Uterus (tissue), 4 donors: ENCODE data around the gene PTPRE. TPM values are rescaled to one million over a fixed set of nuclear protein-coding genes. Genes with fewer than 3 reads are reported as not detected.

Experiments used
- DNase-seq, 2 donors: peaks; one replicate each; pipeline ENCODE4 v3.0.0-alpha.2; 2019 to 2020
- H3K27ac ChIP-seq, 2 donors: fragments of 200-600 bp; sonication (generic); 1 replicate in 1 of 2; 2 replicates in 1 of 2; pipeline ENCODE4 v1.5.1; 2016 to 2018
- H3K27me3 ChIP-seq, 2 donors: fragments of 200-600 bp; sonication (generic); one replicate each; pipeline ENCODE4 v1.5.1; 2018 to 2019; ENCODE audit warnings: control low read depth in 1 of 2
- H3K36me3 ChIP-seq, 2 donors: fragments of 200-600 bp; sonication (generic); one replicate each; pipeline ENCODE4 v1.5.1; 2019; ENCODE audit warnings: control low read depth in 1 of 2
- H3K4me1 ChIP-seq, 2 donors: fragments of 200-600 bp; sonication (generic); one replicate each; pipeline ENCODE4 v1.5.1; 2018 to 2019; ENCODE audit warnings: control low read depth in 1 of 2
- H3K4me3 ChIP-seq, 2 donors: fragments of 200-600 bp; sonication (generic); 1 replicate in 1 of 2; 2 replicates in 1 of 2; pipeline ENCODE4 v1.5.1; 2018 to 2019; ENCODE audit warnings: mild to moderate bottlenecking in 1 of 2
- H3K9me3 ChIP-seq, 2 donors: fragments of 200-600 bp; sonication (generic); one replicate each; pipeline ENCODE4 v1.5.1; 2019; ENCODE audit warnings: control low read depth in 1 of 2
- CTCF ChIP-seq, 4 experiments: fragments of 200-600 bp in 2 of 4; fragments of 450-650 bp in 2 of 4; sonication (generic) in 2 of 4; IDR thresholded peaks; one replicate each; pipeline ENCODE4 v1.5.1; 2016 to 2019; ENCODE audit warnings: antibody characterized with exemption in 4 of 4, mild to moderate bottlenecking in 2 of 4, moderate library complexity in 1 of 4
- POLR2A ChIP-seq, 2 donors: fragments of 450-650 bp; IDR thresholded peaks; one replicate each; pipeline ENCODE4 v1.6.1; 2016; ENCODE audit warnings: antibody characterized with exemption in 2 of 2, mild to moderate bottlenecking in 1 of 2, moderate library complexity in 1 of 2
- intact Hi-C: fragments of 100-400 bp; cut with DNase I; formaldehyde crosslinking; loops from one replicate; pipeline ENCODE4 v1.15.1; 2023; ENCODE audit warnings: low total_unique reads
- total RNA-seq, 4 donors: library from RNA; depleted of rRNA in 3 of 4; stranded (reverse); fragments of >200 nt in 3 of 4; gene quantifications; one replicate each; pipeline versions ENCODE4 v1.1.0 to v1.2.4, GENCODE V29; 2014 to 2023
- donor health status: DM: yes; HTN: yes; CAD: no.

Gene PTPRE
- total RNA-seq, 4 donors from 2014 or later: 9.4 to 18.9 (median 16.3) TPM

GRCh38 chr10:128110339-128110738 is 203.4 kb downstream of the PTPRE start:
- DNase-seq: no peak
- H3K27ac ChIP-seq: no peak overlapping the region
- no peak for TF ChIP-seq CTCF (IDR thresholded peaks at IDR 0.05)
- TF ChIP-seq POLR2A (IDR thresholded peaks at IDR 0.05): no peak
- no peaks in the 10 kb centered on the region for H3K9me3 ChIP-seq
- H3K4me3 ChIP-seq: no peak overlapping the region
- no peaks in the 10 kb centered on the region for H3K4me1 ChIP-seq
- H3K36me3 ChIP-seq: no peaks in the 10 kb centered on the region
- H3K27me3 ChIP-seq: no peaks in the 10 kb centered on the region
- intact Hi-C loops: no loop called here

GRCh38 chr10:128111696-128112095 is 204.8 kb downstream of the PTPRE start:
- Histone ChIP-seq H3K9me3 (no peaks in the 10 kb centered on the region), H3K27me3 (no peaks in the 10 kb centered on the region), H3K36me3 (no peaks in the 10 kb centered on the region), H3K4me1 (no peaks in the 10 kb centered on the region), H3K27ac (no peak overlapping the region), H3K4me3 (no peak overlapping the region)
- no peak for DNase-seq
- intact Hi-C loops: no loop called here
- TF ChIP-seq CTCF (IDR thresholded peaks at IDR 0.05) (no peak), POLR2A (IDR thresholded peaks at IDR 0.05) (no peak)

GRCh38 chr10:128113026-128113425 is 206.1 kb downstream of the PTPRE start:
- intact Hi-C loops: no loop called here
- H3K4me3 ChIP-seq: no peak overlapping the region

GRCh38 chr10:128114901-128115300 is 208.0 kb downstream of the PTPRE start:
- Histone ChIP-seq H3K9me3 (no peaks in the 10 kb centered on the region), H3K4me1 (no peaks in the 10 kb centered on the region), H3K36me3 (no peaks in the 10 kb centered on the region), H3K27me3 (no peaks in the 10 kb centered on the region), H3K4me3 (no peak overlapping the region), H3K27ac (no peak overlapping the region)
- no peak for DNase-seq
- TF ChIP-seq CTCF (IDR thresholded peaks at IDR 0.05): no peak
- no peak for TF ChIP-seq POLR2A (IDR thresholded peaks at IDR 0.05)
- intact Hi-C loops: no loop called here

More at GRCh38 chr10:128113026-128113425, 206.1 kb downstream of the PTPRE start:
- H3K9me3 ChIP-seq: no peaks in the 10 kb centered on the region
- no peaks in the 10 kb centered on the region for H3K4me1 ChIP-seq
- no peak for DNase-seq
- no peaks in the 10 kb centered on the region for H3K36me3 ChIP-seq
- H3K27ac ChIP-seq: no peak overlapping the region
- TF ChIP-seq CTCF (IDR thresholded peaks at IDR 0.05): no peak
- H3K27me3 ChIP-seq: no peaks in the 10 kb centered on the region

GRCh38 chr10:128115356-128115755 is 208.5 kb downstream of the PTPRE start:
- intact Hi-C loops: no loop called here
- H3K4me3 ChIP-seq: no peak overlapping the region

More at GRCh38 chr10:128115356-128115755, 208.5 kb downstream of the PTPRE start:
- Histone ChIP-seq H3K27ac (no peak overlapping the region), H3K4me1 (no peaks in the 10 kb centered on the region), H3K27me3 (no peaks in the 10 kb centered on the region), H3K36me3 (no peaks in the 10 kb centered on the region), H3K9me3 (no peaks in the 10 kb centered on the region)
- TF ChIP-seq POLR2A (IDR thresholded peaks at IDR 0.05): no peak
- no peak for TF ChIP-seq CTCF (IDR thresholded peaks at IDR 0.05)
- no peak for DNase-seq
